NCI-H460 (cell line): ENCODE measurements around the gene RCOR2. TPM values are rescaled to one million over a fixed set of nuclear protein-coding genes. Genes with fewer than 3 reads are reported as not detected.

Experiments used
- DNase-seq: peaks from one replicate; pipeline ENCODE4 v3.0.0-alpha.2; 2016; ENCODE audit warnings: low read depth; ENCODE audit errors: extremely low read depth
- total RNA-seq: library from RNA; depleted of rRNA; stranded (reverse); fragments of >200 nt; shearing (Covaris generic); gene quantifications from 2 replicates; pipeline ENCODE4 v1.2.3, GENCODE V29; 2014

The RCOR2 gene
- total RNA-seq, 1 experiment from 2014 or later, result 4.5 TPM

GRCh38 chr11:63929616-63930015 is 12.7 kb upstream of the RCOR2 start:
- no peak for DNase-seq

- DNase-seq, result no peak
Measured at GRCh38 chr11:63923319-63923718, 6.4 kb upstream of the RCOR2 start.

- no peak for DNase-seq
Measured at GRCh38 chr11:63922673-63923192, 5.8 kb upstream of the RCOR2 start.

GRCh38 chr11:63920939-63921417 is 4.0 kb upstream of the RCOR2 start:
- DNase-seq, result no peak

- DNase-seq, result no peak
Measured at GRCh38 chr11:63920126-63920938, 3.4 kb upstream of the RCOR2 start.

GRCh38 chr11:63919267-63920125 is 2.5 kb upstream of the RCOR2 start:
- DNase-seq, result no peak

GRCh38 chr11:63918507-63919191 is 1.7 kb upstream of the RCOR2 start:
- no peak for DNase-seq

GRCh38 chr11:63917692-63918506 is 935 bp upstream of the RCOR2 start:
- peak; percentile 47 for DNase-seq

- no peak for DNase-seq
Measured at GRCh38 chr11:63915961-63916836, 765 bp downstream of the RCOR2 start.

GRCh38 chr11:63914896-63915691 is 1.9 kb downstream of the RCOR2 start:
- no peak for DNase-seq

GRCh38 chr11:63913866-63914830 is 2.8 kb downstream of the RCOR2 start:
- DNase-seq, result no peak

- DNase-seq, result no peak
Measured at GRCh38 chr11:63912678-63913077, 4.3 kb downstream of the RCOR2 start.

GRCh38 chr11:63911876-63912275 is 5.1 kb downstream of the RCOR2 start:
- no peak for DNase-seq

GRCh38 chr11:63911440-63911839 is 5.5 kb downstream of the RCOR2 start:
- DNase-seq, result no peak

GRCh38 chr11:63910675-63911074 is 6.3 kb downstream of the RCOR2 start:
- DNase-seq, result no peak

- DNase-seq, result no peak
Measured at GRCh38 chr11:63909591-63910506, 7.1 kb downstream of the RCOR2 start.
